B cell (primary cell): ENCODE measurements around the gene BMAL2. TPM values are rescaled to one million over a fixed set of nuclear protein-coding genes. Genes with fewer than 3 reads are reported as not detected.

ENCODE experiments used
- ATAC-seq: fragments of 200-7000 bp; cut with Tn5 transposase; one replicate; pipeline ENCODE4 v1.10.0; 2021; ENCODE audit warnings: low read depth, mild to moderate bottlenecking, moderate number of reproducible peaks, moderate library complexity
- CTCF ChIA-PET: fragments of 350-600 bp; sonication (Branson Sonifier 250); formaldehyde crosslinking; loops from one replicate; lab custom pipeline; 2021; ENCODE audit warnings: antibody characterized with exemption, inconsistent platforms; lab: Charles Lee
- POLR2A ChIA-PET: fragments of 350-600 bp; sonication (Branson Sonifier 250); formaldehyde crosslinking; loops from one replicate; lab custom pipeline; 2021; ENCODE audit warnings: antibody characterized with exemption; lab: Charles Lee
- DNase-seq: peaks from one replicate; pipeline ENCODE4 v3.0.0; 2013
- H2AFZ ChIP-seq: 2 replicates; pipeline ENCODE4 v1.6.1; 2012; ENCODE audit warnings: mild to moderate bottlenecking, low read depth, low read length; ENCODE audit not compliant: insufficient read depth, poor library complexity, severe bottlenecking
- H3K27ac ChIP-seq, 2 donors: 1 replicate in 1 of 2; 2 replicates in 1 of 2; pipeline ENCODE4 v1.5.1; 2012 to 2013; ENCODE audit warnings: low read length in 2 of 2, mild to moderate bottlenecking in 2 of 2, moderate library complexity in 1 of 2
- H3K27me3 ChIP-seq, 4 experiments: fragments of 200-600 bp in 1 of 4; sonication (generic) in 1 of 4; replicated peaks in 1 of 4; 1 replicate in 2 of 4; 2 replicates in 2 of 4; pipeline versions ENCODE4 v1.6.1 to v1.7.0; 2013 to 2016; ENCODE audit warnings: low read length in 3 of 4, mild to moderate bottlenecking in 2 of 4, mixed read lengths in 1 of 4, moderate library complexity in 1 of 4; ENCODE audit not compliant: insufficient read depth in 4 of 4, control insufficient read depth in 3 of 4; ENCODE audit errors: control extremely low read depth in 1 of 4
- H3K36me3 ChIP-seq, 2 experiments: replicated peaks in 1 of 2; 1 replicate in 1 of 2; 2 replicates in 1 of 2; pipeline versions ENCODE4 v1.6.1 to v1.7.1; 2013; ENCODE audit warnings: low read length in 1 of 2; ENCODE audit not compliant: insufficient read depth in 2 of 2, control insufficient read depth in 1 of 2; ENCODE audit errors: control extremely low read depth in 1 of 2, extremely low read depth in 1 of 2
- H3K4me1 ChIP-seq, 2 donors: fragments of 200-600 bp in 1 of 2; sonication (generic) in 1 of 2; 1 replicate in 1 of 2; 2 replicates in 1 of 2; pipeline versions ENCODE4 v1.5.1 to v1.6.1; 2013 to 2017; ENCODE audit warnings: low read length in 2 of 2; ENCODE audit not compliant: control insufficient read depth in 2 of 2, insufficient read depth in 2 of 2
- H3K4me2 ChIP-seq: replicated peaks from 2 replicates; pipeline ENCODE3; 2012; ENCODE audit warnings: mild to moderate bottlenecking, low read depth, low read length; ENCODE audit not compliant: poor library complexity, severe bottlenecking
- H3K4me3 ChIP-seq, 5 experiments: fragments of 200-600 bp in 1 of 5; sonication (generic) in 1 of 5; 1 replicate in 3 of 5; 2 replicates in 2 of 5; pipeline versions ENCODE4 v1.5.1 to v1.7.0; 2011 to 2016; ENCODE audit warnings: low read length in 4 of 5, mild to moderate bottlenecking in 4 of 5, low read depth in 2 of 5, control low read depth in 1 of 5, moderate library complexity in 1 of 5; ENCODE audit not compliant: insufficient read depth in 1 of 5; ENCODE audit errors: control extremely low read depth in 1 of 5, extremely low read depth in 1 of 5
- H3K79me2 ChIP-seq: fragments of 200-600 bp; sonication (generic); one replicate; pipeline ENCODE4 v1.6.0; 2016; ENCODE audit warnings: low read length; ENCODE audit not compliant: control insufficient read depth, insufficient read depth
- H3K9ac ChIP-seq: fragments of 200-600 bp; sonication (generic); 2 replicates; pipeline ENCODE4 v1.6.1; 2017; ENCODE audit warnings: mild to moderate bottlenecking, low read length, moderate library complexity
- H3K9me3 ChIP-seq, 3 donors: one replicate each; pipeline versions ENCODE4 v1.6.1 to v1.7.1; 2013; ENCODE audit warnings: low read length in 2 of 3; ENCODE audit not compliant: control insufficient read depth in 2 of 3, insufficient read depth in 1 of 3; ENCODE audit errors: control extremely low read depth in 1 of 3
- H4K20me1 ChIP-seq: 2 replicates; pipeline ENCODE4 v1.6.0; 2012; ENCODE audit warnings: mild to moderate bottlenecking, low read length; ENCODE audit not compliant: insufficient read depth, control insufficient read depth, poor library complexity, severe bottlenecking
- H3K27ac Mint-ChIP-seq: one replicate; pipeline ENCODE4 v1.8.0; 2021; ENCODE audit warnings: mixed read lengths
- H3K27me3 Mint-ChIP-seq: one replicate; pipeline ENCODE4 v1.8.0; 2021; ENCODE audit warnings: mixed read lengths
- H3K4me1 Mint-ChIP-seq: one replicate; pipeline ENCODE4 v1.8.0; 2021; ENCODE audit warnings: mixed read lengths
- H3K4me3 Mint-ChIP-seq: one replicate; pipeline ENCODE4 v1.8.0; 2021; ENCODE audit warnings: mixed read lengths
- H3K9me3 Mint-ChIP-seq: one replicate; pipeline ENCODE4 v1.8.0; 2022; ENCODE audit warnings: mixed read lengths; ENCODE audit not compliant: insufficient read depth
- EZH2 ChIP-seq: IDR thresholded peaks from 2 replicates; pipeline ENCODE4 v1.6.1; 2012; ENCODE audit warnings: borderline replicate concordance, low read depth, mild to moderate bottlenecking, moderate library complexity, low read length; ENCODE audit not compliant: insufficient read depth, poor library complexity, severe bottlenecking
- WGBS: methylation state at CpG from one replicate; pipeline ENCODE4 v1.1.5; 2013; ENCODE audit warnings: missing lambda C conversion rate; ENCODE audit not compliant: insufficient coverage; 5-methylcytosine and 5-hydroxymethylcytosine counted together
- intact Hi-C: fragments of 100-400 bp; cut with micrococcal nuclease; formaldehyde crosslinking; loops from one replicate; pipeline ENCODE4 v1.10.0; 2022
- polyA plus RNA-seq: library from polyadenylated mRNA; depleted of rRNA; stranded (reverse); fragments of >200 nt; gene quantifications from 2 replicates; pipeline ENCODE4 v1.2.3, GENCODE V29; 2012
- total RNA-seq, 2 donors: library from RNA; stranded (reverse); fragments of 120-200 nt in 1 of 2; gene quantifications; 1 replicate in 1 of 2; 2 replicates in 1 of 2; pipeline versions ENCODE4 v1.2.3 to v1.2.4, GENCODE V29; 2013 to 2022
- TF ChIP-seq, protein P1 (sequence below): fragments of 200-600 bp; IDR thresholded peaks from one replicate; pipeline ENCODE4 v1.8.0; 2022; ENCODE audit warnings: antibody characterized with exemption, mild to moderate bottlenecking

BMAL2 gene
- total and polyA plus RNA-seq, 2 donors (not counting 1 experiment from before 2014, with no cell fraction given), result 0.30 to 2.8 TPM

GRCh38 chr12:27355486-27355885 lies 22.9 kb downstream of the BMAL2 start:
- ChIA-PET POLR2A (no interaction called here), CTCF (no interaction called here)
- Histone ChIP-seq H3K4me2 (no peak overlapping the region), H3K9ac (no peak overlapping the region), H3K9me3 (peaks cover 0 to 1% (median 0%) of the 10 kb centered on the region in 3 donors), H3K4me3 (no peak overlapping the region), H2AFZ (no peak overlapping the region), H3K79me2 (no peaks in the 10 kb centered on the region), H3K4me1 (no peaks in the 10 kb centered on the region), H3K36me3 (no peaks in the 10 kb centered on the region), H4K20me1 (no peaks in the 10 kb centered on the region), H3K27ac (no peak overlapping the region), H3K27me3 (no peaks in the 10 kb centered on the region)
- no peak for TF ChIP-seq EZH2
- TF ChIP-seq, protein P1, sequence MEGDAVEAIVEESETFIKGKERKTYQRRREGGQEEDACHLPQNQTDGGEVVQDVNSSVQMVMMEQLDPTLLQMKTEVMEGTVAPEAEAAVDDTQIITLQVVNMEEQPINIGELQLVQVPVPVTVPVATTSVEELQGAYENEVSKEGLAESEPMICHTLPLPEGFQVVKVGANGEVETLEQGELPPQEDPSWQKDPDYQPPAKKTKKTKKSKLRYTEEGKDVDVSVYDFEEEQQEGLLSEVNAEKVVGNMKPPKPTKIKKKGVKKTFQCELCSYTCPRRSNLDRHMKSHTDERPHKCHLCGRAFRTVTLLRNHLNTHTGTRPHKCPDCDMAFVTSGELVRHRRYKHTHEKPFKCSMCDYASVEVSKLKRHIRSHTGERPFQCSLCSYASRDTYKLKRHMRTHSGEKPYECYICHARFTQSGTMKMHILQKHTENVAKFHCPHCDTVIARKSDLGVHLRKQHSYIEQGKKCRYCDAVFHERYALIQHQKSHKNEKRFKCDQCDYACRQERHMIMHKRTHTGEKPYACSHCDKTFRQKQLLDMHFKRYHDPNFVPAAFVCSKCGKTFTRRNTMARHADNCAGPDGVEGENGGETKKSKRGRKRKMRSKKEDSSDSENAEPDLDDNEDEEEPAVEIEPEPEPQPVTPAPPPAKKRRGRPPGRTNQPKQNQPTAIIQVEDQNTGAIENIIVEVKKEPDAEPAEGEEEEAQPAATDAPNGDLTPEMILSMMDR, result no peak
- Mint-ChIP-seq H3K27me3 (no peaks in the 10 kb centered on the region), H3K4me1 (no peaks in the 10 kb centered on the region), H3K4me3 (no peak overlapping the region), H3K9me3 (no peaks in the 10 kb centered on the region), H3K27ac (no peak overlapping the region)
- DNase-seq (no peak), ATAC-seq (no peak)
- intact Hi-C loops, result no loop called here
- no CpG with 5 or more reads among the region's 2 CpGs for WGBS

DNA sequence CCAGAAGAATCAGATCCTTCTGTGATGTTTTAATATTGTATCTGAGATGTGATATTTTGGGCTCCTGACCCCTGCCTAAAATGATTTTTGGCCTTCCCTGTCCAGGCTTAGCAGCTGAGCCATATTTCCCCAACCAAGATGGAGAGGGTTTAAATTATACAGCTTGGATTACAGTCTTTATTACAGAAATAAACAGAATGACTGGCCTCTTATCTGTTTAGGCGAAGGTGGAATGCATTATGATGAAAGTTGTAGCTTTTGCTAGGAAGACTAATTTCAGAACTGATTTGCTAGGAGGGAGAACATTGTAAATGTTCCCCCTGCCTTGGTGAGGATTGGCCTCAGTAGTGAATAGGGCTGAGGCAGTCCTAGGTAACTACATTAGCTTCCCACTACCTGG lies 23.3 kb downstream of the BMAL2 start:
- no peak overlapping the region for H3K4me3 Mint-ChIP-seq
- Histone ChIP-seq H3K9ac (no peak overlapping the region), H3K4me3 (no peak overlapping the region), H3K4me2 (no peak overlapping the region), H4K20me1 (no peaks in the 10 kb centered on the region), H3K9me3 (peaks cover 0 to 1% (median 0%) of the 10 kb centered on the region in 3 donors), H2AFZ (no peak overlapping the region), H3K79me2 (no peaks in the 10 kb centered on the region), H3K4me1 (no peaks in the 10 kb centered on the region), H3K27me3 (no peaks in the 10 kb centered on the region), H3K27ac (no peak overlapping the region), H3K36me3 (no peaks in the 10 kb centered on the region)
- CTCF ChIA-PET, result no interaction called here
- DNase-seq (no peak), ATAC-seq (no peak)
- intact Hi-C loops, result no loop called here
- H3K4me1 Mint-ChIP-seq, result no peaks in the 10 kb centered on the region
- no peak overlapping the region for H3K27ac Mint-ChIP-seq
- no CpG with 5 or more reads among the region's 1 CpG for WGBS
- H3K9me3 Mint-ChIP-seq, result no peaks in the 10 kb centered on the region
- no peak for TF ChIP-seq EZH2
- TF ChIP-seq, protein P1, result no peak
- POLR2A ChIA-PET, result no interaction called here
- H3K27me3 Mint-ChIP-seq, result no peaks in the 10 kb centered on the region
